ENCODE data around the gene COG5.
A peak's percentile ranks its signal among the peaks of the same experiment; 100 is the strongest.

Gene COG5

GRCh38 chr7:107180378-107180777 is 383.3 kb downstream of the COG5 start:
- Histone ChIP-seq H3K27me3 (ENCODE audit: insufficient read depth, low read length) (no peaks in the 10 kb centered on the region), H3K36me3 (ENCODE audit: insufficient read depth, low read depth, low read length) (peaks cover 42% of the 10 kb centered on the region), H3K4me3 (ENCODE audit: low read length) (no peak overlapping the region), H3K27ac (ENCODE audit: low read length) (no peak overlapping the region), H3K9ac (ENCODE audit: low read depth, low read length) (no peak overlapping the region), H3K9me3 (ENCODE audit: insufficient read depth, low read depth, low read length) (no peaks in the 10 kb centered on the region), H3K4me1 (ENCODE audit: insufficient read depth, low read length) (no peaks in the 10 kb centered on the region)

- H3K27me3 ChIP-seq (ENCODE audit: insufficient read depth, low read length): no peaks in the 10 kb centered on the region
- no peak overlapping the region for H3K9ac ChIP-seq (ENCODE audit: low read depth, low read length)
- H3K4me3 ChIP-seq (ENCODE audit: low read length): no peak overlapping the region
- H3K27ac ChIP-seq (ENCODE audit: low read length): no peak overlapping the region
- peaks cover 34% of the 10 kb centered on the region for H3K36me3 ChIP-seq (ENCODE audit: insufficient read depth, low read depth, low read length)
- peaks cover 3% of the 10 kb centered on the region for H3K4me1 ChIP-seq (ENCODE audit: insufficient read depth, low read length)
- H3K9me3 ChIP-seq (ENCODE audit: insufficient read depth, low read depth, low read length): no peaks in the 10 kb centered on the region
Measured at GRCh38 chr7:107179326-107180164, 384.2 kb downstream of the COG5 start.

- Histone ChIP-seq H3K9ac (ENCODE audit: low read depth, low read length) (peak overlapping the region; percentile 62; the same call in 1 of the 2 replicates), H3K4me1 (ENCODE audit: insufficient read depth, low read length) (peaks cover 21% of the 10 kb centered on the region)
Measured at GRCh38 chr7:107173691-107174406, 389.9 kb downstream of the COG5 start.

GRCh38 chr7:107173191-107173590 is 390.5 kb downstream of the COG5 start:
- peak overlapping the region; percentile 37; the same call in 1 of the 2 replicates for H3K4me3 ChIP-seq (ENCODE audit: low read length)
- peak overlapping the region; percentile 44 for H3K27ac ChIP-seq (ENCODE audit: low read length)
- H3K27me3 ChIP-seq (ENCODE audit: insufficient read depth, low read length): no peaks in the 10 kb centered on the region
- H3K9ac ChIP-seq (ENCODE audit: low read depth, low read length): peak overlapping the region; percentile 62; the same call in 1 of the 2 replicates
- no peaks in the 10 kb centered on the region for H3K36me3 ChIP-seq (ENCODE audit: insufficient read depth, low read depth, low read length)
- no peaks in the 10 kb centered on the region for H3K9me3 ChIP-seq (ENCODE audit: insufficient read depth, low read depth, low read length)
- H3K4me1 ChIP-seq (ENCODE audit: insufficient read depth, low read length): peaks cover 21% of the 10 kb centered on the region

More at GRCh38 chr7:107173691-107174406, 389.9 kb downstream of the COG5 start:
- H3K4me3 ChIP-seq (ENCODE audit: low read length): peak overlapping the region; percentile 37
- H3K27me3 ChIP-seq (ENCODE audit: insufficient read depth, low read length): no peaks in the 10 kb centered on the region
- H3K9me3 ChIP-seq (ENCODE audit: insufficient read depth, low read depth, low read length): no peaks in the 10 kb centered on the region
- H3K36me3 ChIP-seq (ENCODE audit: insufficient read depth, low read depth, low read length): no peaks in the 10 kb centered on the region
- H3K27ac ChIP-seq (ENCODE audit: low read length): peak overlapping the region; percentile 44

- H3K27me3 ChIP-seq (ENCODE audit: insufficient read depth, low read length): no peaks in the 10 kb centered on the region
- no peak overlapping the region for H3K4me3 ChIP-seq (ENCODE audit: low read length)
- no peaks in the 10 kb centered on the region for H3K36me3 ChIP-seq (ENCODE audit: insufficient read depth, low read depth, low read length)
- H3K4me1 ChIP-seq (ENCODE audit: insufficient read depth, low read length): peaks cover 21% of the 10 kb centered on the region
- no peak overlapping the region for H3K27ac ChIP-seq (ENCODE audit: low read length)
- peak overlapping the region; percentile 62; the same call in 1 of the 2 replicates for H3K9ac ChIP-seq (ENCODE audit: low read depth, low read length)
- H3K9me3 ChIP-seq (ENCODE audit: insufficient read depth, low read depth, low read length): no peaks in the 10 kb centered on the region
Measured at GRCh38 chr7:107172276-107173032, 391.3 kb downstream of the COG5 start.

- Histone ChIP-seq H3K9ac (ENCODE audit: low read depth, low read length) (no peak overlapping the region), H3K4me1 (ENCODE audit: insufficient read depth, low read length) (peaks cover 21% of the 10 kb centered on the region)
Measured at GRCh38 chr7:107171496-107171895, 392.2 kb downstream of the COG5 start.

GRCh38 chr7:107170051-107170915 is 393.4 kb downstream of the COG5 start:
- no peaks in the 10 kb centered on the region for H3K27me3 ChIP-seq (ENCODE audit: insufficient read depth, low read length)
- H3K4me1 ChIP-seq (ENCODE audit: insufficient read depth, low read length): peaks cover 21% of the 10 kb centered on the region
- peak overlapping the region; percentile 84 for H3K9ac ChIP-seq (ENCODE audit: low read depth, low read length)
- H3K27ac ChIP-seq (ENCODE audit: low read length): peak overlapping the region; percentile 24
- H3K36me3 ChIP-seq (ENCODE audit: insufficient read depth, low read depth, low read length): no peaks in the 10 kb centered on the region
- H3K4me3 ChIP-seq (ENCODE audit: low read length): peak overlapping the region; percentile 88
- no peaks in the 10 kb centered on the region for H3K9me3 ChIP-seq (ENCODE audit: insufficient read depth, low read depth, low read length)

More at GRCh38 chr7:107171496-107171895, 392.2 kb downstream of the COG5 start:
- H3K9me3 ChIP-seq (ENCODE audit: insufficient read depth, low read depth, low read length): no peaks in the 10 kb centered on the region
- no peak overlapping the region for H3K4me3 ChIP-seq (ENCODE audit: low read length)
- peak overlapping the region; percentile 22 for H3K27ac ChIP-seq (ENCODE audit: low read length)
- H3K27me3 ChIP-seq (ENCODE audit: insufficient read depth, low read length): no peaks in the 10 kb centered on the region
- no peaks in the 10 kb centered on the region for H3K36me3 ChIP-seq (ENCODE audit: insufficient read depth, low read depth, low read length)

GRCh38 chr7:107169120-107170050 is 394.3 kb downstream of the COG5 start:
- no peaks in the 10 kb centered on the region for H3K9me3 ChIP-seq (ENCODE audit: insufficient read depth, low read depth, low read length)
- no peaks in the 10 kb centered on the region for H3K27me3 ChIP-seq (ENCODE audit: insufficient read depth, low read length)
- H3K36me3 ChIP-seq (ENCODE audit: insufficient read depth, low read depth, low read length): no peaks in the 10 kb centered on the region
- H3K4me1 ChIP-seq (ENCODE audit: insufficient read depth, low read length): peaks cover 16% of the 10 kb centered on the region
- peak overlapping the region; percentile 24 for H3K27ac ChIP-seq (ENCODE audit: low read length)
- peak overlapping the region; percentile 84 for H3K9ac ChIP-seq (ENCODE audit: low read depth, low read length)
- H3K4me3 ChIP-seq (ENCODE audit: low read length): peak overlapping the region; percentile 88

GRCh38 chr7:107168233-107169119 is 395.2 kb downstream of the COG5 start, which contains the start of gene HBP1:
TSS of gene HBP1 (plus strand) at chr7:107169003. CDS start at chr7:107179894, 10,891 bp downstream.
- peak within 1 kb of the TSS; percentile 88 for H3K4me3 ChIP-seq (ENCODE audit: low read length)
- H3K9me3 ChIP-seq (ENCODE audit: insufficient read depth, low read depth, low read length): no peaks in the 10 kb centered on the region
- no peaks in the 10 kb centered on the region for H3K36me3 ChIP-seq (ENCODE audit: insufficient read depth, low read depth, low read length)
- H3K27me3 ChIP-seq (ENCODE audit: insufficient read depth, low read length): no peaks in the 10 kb centered on the region
- H3K4me1 ChIP-seq (ENCODE audit: insufficient read depth, low read length): peaks cover 7% of the 10 kb centered on the region
- H3K27ac ChIP-seq (ENCODE audit: low read length): peak within 1 kb of the TSS; percentile 60
- peak within 1 kb of the TSS; percentile 84 for H3K9ac ChIP-seq (ENCODE audit: low read depth, low read length)

Measured in iPS-20b (cell line).